Chondrocyte (in vitro differentiated cells): ENCODE data around the gene NFIA. TPM values are rescaled to one million over a fixed set of nuclear protein-coding genes. Genes with fewer than 3 reads are reported as not detected.

Experiments
- DNase-seq: peaks from one replicate; pipeline ENCODE4 v3.0.0; 2021; ENCODE audit warnings: mixed read lengths, low spot score
- H3K27ac Mint-ChIP-seq: one replicate; pipeline ENCODE4 v1.8.0; 2021; ENCODE audit warnings: mild to moderate bottlenecking, moderate library complexity, mixed read lengths; ENCODE audit not compliant: unreplicated experiment
- H3K27me3 Mint-ChIP-seq: 2 replicates; pipeline ENCODE4 v1.8.0; 2021; ENCODE audit warnings: low read depth, mixed read lengths
- H3K36me3 Mint-ChIP-seq: 2 replicates; pipeline ENCODE4 v1.8.0; 2021; ENCODE audit warnings: low read depth, mixed read lengths
- H3K4me1 Mint-ChIP-seq: 2 replicates; pipeline ENCODE4 v1.8.0; 2021; ENCODE audit warnings: low read depth, mild to moderate bottlenecking, mixed read lengths
- H3K4me3 Mint-ChIP-seq: one replicate; pipeline ENCODE4 v1.8.0; 2021; ENCODE audit warnings: mild to moderate bottlenecking, moderate library complexity, mixed read lengths; ENCODE audit not compliant: unreplicated experiment
- H3K9me3 Mint-ChIP-seq: 2 replicates; pipeline ENCODE4 v1.8.0; 2021; ENCODE audit warnings: low read depth, mixed read lengths
- CTCF ChIP-seq: fragments of 200-600 bp; sonication (generic); IDR thresholded peaks from 2 replicates; pipeline ENCODE4 v1.5.0; 2021; ENCODE audit warnings: antibody characterized with exemption, mild to moderate bottlenecking, moderate library complexity
- total RNA-seq: library from RNA; stranded (reverse); gene quantifications from 3 replicates; pipeline ENCODE4 v1.2.1, GENCODE V29; 2021

NFIA gene
- total RNA-seq, 1 donor from 2014 or later = 43.0 TPM

- DNase-seq = no peak
- Mint-ChIP-seq H3K4me3 (no peak overlapping the region), H3K9me3 (no peaks in the 10 kb centered on the region), H3K27ac (no peak overlapping the region), H3K27me3 (no peaks in the 10 kb centered on the region), H3K4me1 (peaks cover 21% of the 10 kb centered on the region), H3K36me3 (no peaks in the 10 kb centered on the region)
- no peak for TF ChIP-seq CTCF
Measured at GRCh38 chr1:61265665-61266064, 183.3 kb downstream of the NFIA start.

- no peaks in the 10 kb centered on the region for H3K36me3 Mint-ChIP-seq
- H3K4me1 Mint-ChIP-seq = peaks cover 20% of the 10 kb centered on the region
- no peaks in the 10 kb centered on the region for H3K9me3 Mint-ChIP-seq
- no peak for DNase-seq
- no peak overlapping the region for H3K27ac Mint-ChIP-seq
- no peak overlapping the region for H3K4me3 Mint-ChIP-seq
- no peak for TF ChIP-seq CTCF
- H3K27me3 Mint-ChIP-seq = no peaks in the 10 kb centered on the region
Measured at GRCh38 chr1:61266738-61267137, 184.4 kb downstream of the NFIA start.

- no peaks in the 10 kb centered on the region for H3K27me3 Mint-ChIP-seq
- H3K4me1 Mint-ChIP-seq = peaks cover 7% of the 10 kb centered on the region
- DNase-seq = no peak
- H3K4me3 Mint-ChIP-seq = no peak overlapping the region
- no peak for TF ChIP-seq CTCF
- no peaks in the 10 kb centered on the region for H3K36me3 Mint-ChIP-seq
- H3K9me3 Mint-ChIP-seq = no peaks in the 10 kb centered on the region
- no peak overlapping the region for H3K27ac Mint-ChIP-seq
Measured at GRCh38 chr1:61268546-61269240, 186.3 kb downstream of the NFIA start.

- DNase-seq = no peak
- Mint-ChIP-seq H3K4me3 (no peak overlapping the region), H3K4me1 (peaks cover 7% of the 10 kb centered on the region), H3K27ac (no peak overlapping the region), H3K36me3 (no peaks in the 10 kb centered on the region), H3K27me3 (no peaks in the 10 kb centered on the region), H3K9me3 (no peaks in the 10 kb centered on the region)
- TF ChIP-seq CTCF = no peak
Measured at GRCh38 chr1:61269602-61270001, 187.2 kb downstream of the NFIA start.

GRCh38 chr1:61270107-61270506, 187.7 kb downstream of the NFIA start:
- Mint-ChIP-seq H3K4me1 (peaks cover 12% of the 10 kb centered on the region), H3K27ac (no peak overlapping the region), H3K27me3 (no peaks in the 10 kb centered on the region), H3K36me3 (no peaks in the 10 kb centered on the region), H3K4me3 (no peak overlapping the region), H3K9me3 (no peaks in the 10 kb centered on the region)
- TF ChIP-seq CTCF = no peak
- DNase-seq = no peak
